Measurements from ENCODE around the gene CADM3.

The CADM3 gene

DNA sequence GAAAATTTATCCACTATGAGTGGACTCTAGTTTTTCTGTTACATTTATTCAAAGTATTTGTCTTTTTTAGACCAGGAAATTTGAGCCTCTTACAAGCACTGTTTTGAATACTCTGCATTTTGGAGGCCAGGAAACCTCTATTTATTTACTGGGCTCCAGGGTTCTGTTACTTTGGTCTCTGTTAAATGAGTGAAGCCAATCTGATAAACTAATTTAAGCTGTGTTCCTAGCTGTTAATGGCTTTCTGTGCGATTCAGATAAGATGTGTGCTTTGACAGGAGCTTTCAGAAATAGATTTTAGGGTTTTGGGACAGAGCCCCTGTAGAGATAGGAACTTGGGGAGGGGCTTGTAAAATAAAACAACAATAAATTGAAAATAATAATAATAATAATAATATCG lies 57.1 kb downstream of the CADM3 start:
- Histone ChIP-seq H3K4me1 (ENCODE audit: control extremely low read depth in 1 of 4, control insufficient read depth in 4 of 4, insufficient read depth in 4 of 4, low read length in 3 of 4) (no peaks in the 10 kb centered on the region), H3K36me3 (ENCODE audit: control insufficient read depth in 4 of 4, insufficient read depth in 4 of 4, low read length in 3 of 4) (no peaks in the 10 kb centered on the region), H3K27me3 (replicated peaks in 2 of 5; ENCODE audit: control insufficient read depth in 4 of 5, insufficient read depth in 5 of 5, low read length in 4 of 5) (peaks cover 0 to 6% (median 0%) of the 10 kb centered on the region in 5 experiments), H3K27ac (ENCODE audit: insufficient read depth in 1 of 2, low read depth in 1 of 2, low read length in 2 of 2, poor library complexity in 1 of 2, severe bottlenecking in 2 of 2) (no peak overlapping the region), H3K9me3 (ENCODE audit: control extremely low read depth in 1 of 5, control insufficient read depth in 4 of 5, insufficient read depth in 2 of 5, low read depth in 1 of 5, low read length in 4 of 5) (no peaks in the 10 kb centered on the region), H3K4me3 (ENCODE audit: control insufficient read depth in 1 of 7, extremely low read depth in 1 of 7, insufficient read depth in 4 of 7, low read depth in 2 of 7, low read length in 6 of 7) (no peak overlapping the region)
- ChIA-PET CTCF (interaction anchor here (2.7 kb wide), 1 partner anchor 14 kb away, joined by 13 read pairs; no protein-coding TSS in a partner anchor), POLR2A (no interaction called here)
- no peak for DNase-seq
- WGBS (ENCODE audit: insufficient coverage): 67% methylated on average over 1 of the region's 2 CpGs

DNA sequence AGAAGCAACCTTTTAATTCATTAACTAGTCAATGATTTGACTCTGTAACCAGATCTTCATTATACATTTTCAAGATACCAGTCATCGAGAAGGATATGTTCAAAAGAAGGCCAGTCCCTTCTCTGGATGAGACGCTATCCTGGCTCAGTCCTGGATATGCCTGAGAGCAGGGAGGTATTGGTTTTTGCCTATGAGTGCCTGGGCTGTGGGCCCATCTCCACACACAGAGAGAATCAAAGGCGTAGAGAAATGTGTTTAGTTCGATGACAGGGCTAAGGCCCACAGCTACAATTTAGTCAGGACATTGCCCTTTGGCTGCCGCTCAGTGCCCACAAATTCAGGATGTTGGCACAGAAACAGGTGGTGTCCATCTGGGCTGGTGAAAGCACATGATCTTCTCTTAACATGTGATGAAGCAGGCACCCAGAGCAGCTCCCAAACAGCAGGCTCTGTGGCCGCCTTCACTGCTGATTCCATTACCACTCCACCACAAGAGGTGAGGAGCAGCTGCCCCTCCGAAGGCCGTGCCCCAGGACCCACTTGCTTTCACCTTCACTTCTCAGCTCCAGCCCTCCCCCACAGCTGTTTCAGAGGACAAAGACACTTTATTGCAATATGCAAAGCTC lies 58.0 kb downstream of the CADM3 start:
- POLR2A ChIA-PET: no interaction called here
- 97% methylated on average over 7 of the region's 8 CpGs for WGBS (ENCODE audit: insufficient coverage)
- CTCF ChIA-PET: interaction anchor here (0.8 to 2.7 kb wide), 3 partner anchors 8 to 15 kb away, joined by 3 to 13 read pairs (median 4); no protein-coding TSS in a partner anchor

DNA sequence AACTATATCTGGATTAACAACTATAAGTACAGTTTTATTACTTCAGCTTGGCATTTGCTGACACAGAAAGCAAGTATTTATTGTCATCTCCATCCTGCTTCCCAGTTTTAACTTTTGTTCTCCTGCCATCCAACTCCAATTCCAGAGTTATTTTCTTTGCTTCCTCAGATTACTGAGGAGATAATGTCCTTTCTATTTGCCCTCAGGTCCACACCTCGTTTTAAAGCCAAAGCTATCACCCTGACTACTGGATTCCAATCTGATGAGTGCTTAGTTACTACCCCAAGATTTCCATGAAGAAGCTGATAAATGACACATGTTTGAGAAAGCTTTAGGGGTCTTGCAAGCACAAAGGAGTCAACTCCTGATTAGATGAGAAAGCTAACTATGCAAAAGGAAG lies 58.5 kb downstream of the CADM3 start:
- CTCF ChIA-PET: interaction anchor here (0.8 to 1.2 kb wide), 2 partner anchors 9 to 15 kb away, joined by 3 to 4 read pairs; no protein-coding TSS in a partner anchor
- no peak for DNase-seq
- POLR2A ChIA-PET: no interaction called here

More for the DNA sequence above, 58.0 kb downstream of the CADM3 start:
- Histone ChIP-seq H3K27me3 (replicated peaks in 2 of 5; ENCODE audit: control insufficient read depth in 4 of 5, insufficient read depth in 5 of 5, low read length in 4 of 5) (peaks cover 0 to 6% (median 0%) of the 10 kb centered on the region in 5 experiments), H3K36me3 (ENCODE audit: control insufficient read depth in 4 of 4, insufficient read depth in 4 of 4, low read length in 3 of 4) (no peaks in the 10 kb centered on the region), H3K27ac (ENCODE audit: insufficient read depth in 1 of 2, low read depth in 1 of 2, low read length in 2 of 2, poor library complexity in 1 of 2, severe bottlenecking in 2 of 2) (no peak overlapping the region), H3K4me3 (ENCODE audit: control insufficient read depth in 1 of 7, extremely low read depth in 1 of 7, insufficient read depth in 4 of 7, low read depth in 2 of 7, low read length in 6 of 7) (no peak overlapping the region), H3K4me1 (ENCODE audit: control extremely low read depth in 1 of 4, control insufficient read depth in 4 of 4, insufficient read depth in 4 of 4, low read length in 3 of 4) (no peaks in the 10 kb centered on the region), H3K9me3 (ENCODE audit: control extremely low read depth in 1 of 5, control insufficient read depth in 4 of 5, insufficient read depth in 2 of 5, low read depth in 1 of 5, low read length in 4 of 5) (no peaks in the 10 kb centered on the region)
- no peak for DNase-seq

GRCh38 chr1:159239551-159240220 lies 68.3 kb downstream of the CADM3 start:
- Histone ChIP-seq H3K4me3 (ENCODE audit: control insufficient read depth in 1 of 7, extremely low read depth in 1 of 7, insufficient read depth in 4 of 7, low read depth in 2 of 7, low read length in 6 of 7) (no peak overlapping the region), H3K9me3 (ENCODE audit: control extremely low read depth in 1 of 5, control insufficient read depth in 4 of 5, insufficient read depth in 2 of 5, low read depth in 1 of 5, low read length in 4 of 5) (peaks cover 0 to 2% (median 0%) of the 10 kb centered on the region in 5 experiments), H3K27ac (ENCODE audit: insufficient read depth in 1 of 2, low read depth in 1 of 2, low read length in 2 of 2, poor library complexity in 1 of 2, severe bottlenecking in 2 of 2) (no peak overlapping the region), H3K27me3 (replicated peaks in 2 of 5; ENCODE audit: control insufficient read depth in 4 of 5, insufficient read depth in 5 of 5, low read length in 4 of 5) (no peaks in the 10 kb centered on the region), H3K36me3 (ENCODE audit: control insufficient read depth in 4 of 4, insufficient read depth in 4 of 4, low read length in 3 of 4) (no peaks in the 10 kb centered on the region), H3K4me1 (ENCODE audit: control extremely low read depth in 1 of 4, control insufficient read depth in 4 of 4, insufficient read depth in 4 of 4, low read length in 3 of 4) (no peaks in the 10 kb centered on the region)
- no peak for DNase-seq
- ChIA-PET CTCF (interaction anchor here (1.0 kb wide), 1 partner anchor 79 kb away, joined by 3 read pairs; no protein-coding TSS in a partner anchor), POLR2A (no interaction called here)
- 100% methylated on average over 2 of the region's 4 CpGs for WGBS (ENCODE audit: insufficient coverage)

More for the DNA sequence above, 58.5 kb downstream of the CADM3 start:
- Histone ChIP-seq H3K9me3 (ENCODE audit: control extremely low read depth in 1 of 5, control insufficient read depth in 4 of 5, insufficient read depth in 2 of 5, low read depth in 1 of 5, low read length in 4 of 5) (no peaks in the 10 kb centered on the region), H3K4me3 (ENCODE audit: control insufficient read depth in 1 of 7, extremely low read depth in 1 of 7, insufficient read depth in 4 of 7, low read depth in 2 of 7, low read length in 6 of 7) (no peak overlapping the region), H3K27ac (ENCODE audit: insufficient read depth in 1 of 2, low read depth in 1 of 2, low read length in 2 of 2, poor library complexity in 1 of 2, severe bottlenecking in 2 of 2) (no peak overlapping the region), H3K27me3 (replicated peaks in 2 of 5; ENCODE audit: control insufficient read depth in 4 of 5, insufficient read depth in 5 of 5, low read length in 4 of 5) (peaks cover 0 to 6% (median 0%) of the 10 kb centered on the region in 5 experiments), H3K36me3 (ENCODE audit: control insufficient read depth in 4 of 4, insufficient read depth in 4 of 4, low read length in 3 of 4) (no peaks in the 10 kb centered on the region), H3K4me1 (ENCODE audit: control extremely low read depth in 1 of 4, control insufficient read depth in 4 of 4, insufficient read depth in 4 of 4, low read length in 3 of 4) (no peaks in the 10 kb centered on the region)
- WGBS (ENCODE audit: insufficient coverage): 60% methylated on average over 1 of the region's 1 CpG

- Histone ChIP-seq H3K9me3 (ENCODE audit: control extremely low read depth in 1 of 5, control insufficient read depth in 4 of 5, insufficient read depth in 2 of 5, low read depth in 1 of 5, low read length in 4 of 5) (peaks cover 0 to 12% (median 3%) of the 10 kb centered on the region in 5 experiments), H3K4me3 (ENCODE audit: control insufficient read depth in 1 of 7, extremely low read depth in 1 of 7, insufficient read depth in 4 of 7, low read depth in 2 of 7, low read length in 6 of 7) (no peak overlapping the region), H3K27ac (ENCODE audit: insufficient read depth in 1 of 2, low read depth in 1 of 2, low read length in 2 of 2, poor library complexity in 1 of 2, severe bottlenecking in 2 of 2) (no peak overlapping the region), H3K4me1 (ENCODE audit: control extremely low read depth in 1 of 4, control insufficient read depth in 4 of 4, insufficient read depth in 4 of 4, low read length in 3 of 4) (no peaks in the 10 kb centered on the region), H3K27me3 (replicated peaks in 2 of 5; ENCODE audit: control insufficient read depth in 4 of 5, insufficient read depth in 5 of 5, low read length in 4 of 5) (no peaks in the 10 kb centered on the region), H3K36me3 (ENCODE audit: control insufficient read depth in 4 of 4, insufficient read depth in 4 of 4, low read length in 3 of 4) (no peaks in the 10 kb centered on the region)
- no peak for DNase-seq
- POLR2A ChIA-PET: no interaction called here
- CTCF ChIA-PET: interaction anchor here (1.2 kb wide), 1 partner anchor 9 kb away, joined by 3 read pairs; no protein-coding TSS in a partner anchor
- WGBS (ENCODE audit: insufficient coverage): 100% methylated on average over 3 of the region's 3 CpGs
These were observed 75.9 kb downstream of the CADM3 start for GRCh38 chr1:159247266-159247665.

DNA sequence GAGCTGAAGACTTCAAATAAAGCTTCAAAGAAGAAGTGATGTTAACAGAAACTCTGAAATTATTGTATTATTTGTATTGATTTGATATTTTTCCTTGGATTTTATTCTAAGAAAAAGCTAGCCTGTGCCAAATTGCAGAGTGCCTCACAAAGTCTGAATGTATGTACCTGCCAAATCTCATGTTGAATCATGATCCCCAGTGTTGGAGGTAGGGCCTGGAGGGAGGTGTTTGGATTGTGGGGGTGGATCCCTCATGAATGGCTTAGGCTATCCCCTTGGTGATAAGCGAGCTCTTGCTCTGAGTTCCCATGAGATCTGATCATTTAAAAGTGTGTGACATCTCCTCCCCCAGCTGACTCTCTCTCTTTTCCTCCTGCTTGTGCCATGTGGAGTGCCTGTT lies 76.9 kb downstream of the CADM3 start:
- no peaks in the 10 kb centered on the region for H3K27me3 ChIP-seq (replicated peaks in 2 of 5; ENCODE audit: control insufficient read depth in 4 of 5, insufficient read depth in 5 of 5, low read length in 4 of 5)
- no peaks in the 10 kb centered on the region for H3K36me3 ChIP-seq (ENCODE audit: control insufficient read depth in 4 of 4, insufficient read depth in 4 of 4, low read length in 3 of 4)
- H3K4me3 ChIP-seq (ENCODE audit: control insufficient read depth in 1 of 7, extremely low read depth in 1 of 7, insufficient read depth in 4 of 7, low read depth in 2 of 7, low read length in 6 of 7): no peak overlapping the region
- H3K27ac ChIP-seq (ENCODE audit: insufficient read depth in 1 of 2, low read depth in 1 of 2, low read length in 2 of 2, poor library complexity in 1 of 2, severe bottlenecking in 2 of 2): no peak overlapping the region
- ChIA-PET CTCF (interaction anchor here (1.3 kb wide), 1 partner anchor 10 kb away, joined by 3 read pairs; no protein-coding TSS in a partner anchor), POLR2A (no interaction called here)
- no peak for DNase-seq
- WGBS (ENCODE audit: insufficient coverage): 100% methylated on average over 1 of the region's 1 CpG
- no peaks in the 10 kb centered on the region for H3K4me1 ChIP-seq (ENCODE audit: control extremely low read depth in 1 of 4, control insufficient read depth in 4 of 4, insufficient read depth in 4 of 4, low read length in 3 of 4)
- H3K9me3 ChIP-seq (ENCODE audit: control extremely low read depth in 1 of 5, control insufficient read depth in 4 of 5, insufficient read depth in 2 of 5, low read depth in 1 of 5, low read length in 4 of 5): peaks cover 0 to 12% (median 3%) of the 10 kb centered on the region in 5 experiments

DNA sequence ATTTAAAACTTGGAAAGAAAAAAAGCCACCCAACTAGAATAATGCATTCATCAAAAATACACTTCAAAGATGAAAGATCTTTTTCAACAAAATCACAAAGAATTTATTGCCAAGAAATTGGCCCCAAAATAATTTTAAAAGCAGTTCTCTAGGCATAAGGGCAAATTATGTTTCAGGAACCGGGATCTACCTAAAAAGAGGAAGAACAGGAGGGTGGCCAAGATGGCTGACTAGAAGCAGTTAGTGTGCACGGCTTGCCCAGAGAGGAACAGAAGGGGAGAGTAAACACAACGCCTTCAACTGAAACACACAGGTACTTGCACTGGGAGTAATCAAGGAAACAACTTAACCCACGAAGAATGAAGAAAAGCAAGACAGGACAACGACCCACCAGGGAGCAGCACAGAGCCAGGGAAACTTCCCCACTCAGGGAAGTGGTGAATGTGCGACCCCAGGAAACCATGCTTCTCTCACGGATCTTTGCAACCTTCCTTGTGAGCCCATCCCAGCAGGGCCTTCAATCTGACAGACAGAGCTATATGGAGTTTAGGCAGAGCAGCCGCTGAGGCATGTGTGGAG lies 79.3 kb downstream of the CADM3 start:
- no peaks in the 10 kb centered on the region for H3K36me3 ChIP-seq (ENCODE audit: control insufficient read depth in 4 of 4, insufficient read depth in 4 of 4, low read length in 3 of 4)
- peak; percentile 3 to 11 (median 7) for DNase-seq
- CTCF ChIA-PET: no interaction called here
- peaks cover 0 to 12% (median 3%) of the 10 kb centered on the region in 5 experiments for H3K9me3 ChIP-seq (ENCODE audit: control extremely low read depth in 1 of 5, control insufficient read depth in 4 of 5, insufficient read depth in 2 of 5, low read depth in 1 of 5, low read length in 4 of 5)
- 75% methylated on average over 6 of the region's 8 CpGs for WGBS (ENCODE audit: insufficient coverage)
- H3K4me1 ChIP-seq (ENCODE audit: control extremely low read depth in 1 of 4, control insufficient read depth in 4 of 4, insufficient read depth in 4 of 4, low read length in 3 of 4): no peaks in the 10 kb centered on the region
- no peak overlapping the region for H3K27ac ChIP-seq (ENCODE audit: insufficient read depth in 1 of 2, low read depth in 1 of 2, low read length in 2 of 2, poor library complexity in 1 of 2, severe bottlenecking in 2 of 2)
- POLR2A ChIA-PET: no interaction called here
- H3K27me3 ChIP-seq (replicated peaks in 2 of 5; ENCODE audit: control insufficient read depth in 4 of 5, insufficient read depth in 5 of 5, low read length in 4 of 5): no peaks in the 10 kb centered on the region
- no peak overlapping the region for H3K4me3 ChIP-seq (ENCODE audit: control insufficient read depth in 1 of 7, extremely low read depth in 1 of 7, insufficient read depth in 4 of 7, low read depth in 2 of 7, low read length in 6 of 7)
